Colonic mucosa (tissue), 4 donors: ENCODE data around the gene METAP1D. TPM values are rescaled to one million over a fixed set of nuclear protein-coding genes. Genes with fewer than 3 reads are reported as not detected.

Source experiments
- DNase-seq: peaks from one replicate; pipeline ENCODE4 v3.0.0-alpha.2; 2020
- H3K27ac ChIP-seq: fragments of 200-600 bp; one replicate; pipeline ENCODE4 v1.8.0; 2021
- H3K27me3 ChIP-seq: fragments of 200-600 bp; one replicate; pipeline ENCODE4 v1.8.0; 2021
- H3K36me3 ChIP-seq: fragments of 200-600 bp; one replicate; pipeline ENCODE4 v1.8.0; 2021
- H3K4me1 ChIP-seq: fragments of 200-600 bp; one replicate; pipeline ENCODE4 v1.8.0; 2021; ENCODE audit warnings: mild to moderate bottlenecking
- H3K4me3 ChIP-seq: fragments of 200-600 bp; one replicate; pipeline ENCODE4 v1.8.0; 2021
- H3K9ac ChIP-seq, 2 donors: one replicate each; pipeline ENCODE4 v1.7.0; 2013; ENCODE audit warnings: control low read depth in 2 of 2, low read depth in 2 of 2, low read length in 2 of 2
- H3K9me3 ChIP-seq: fragments of 200-600 bp; one replicate; pipeline ENCODE4 v1.8.0; 2021
- intact Hi-C: fragments of 100-400 bp; cut with DNase I; formaldehyde crosslinking; loops from one replicate; pipeline ENCODE4 v1.14.1; 2022
- total RNA-seq, 2 donors: library from RNA; stranded (reverse); fragmentation: NEBNext Ultra II Directional in 1 of 2; extraction: Animal tissue kit (Norgen Biotek cat#: 25700) in 1 of 2; gene quantifications; one replicate each; pipeline ENCODE4 v1.2.1, GENCODE V29; 2021
- TF ChIP-seq, protein P1 (sequence below): fragments of 200-600 bp; IDR thresholded peaks from one replicate; pipeline ENCODE4 v1.8.0; 2022; ENCODE audit warnings: antibody characterized with exemption, mild to moderate bottlenecking
- donor health status: healthy.
- donor health status: DM: no; HTN: no; CAD: no.
- donor health status: DM: no; HTN: no; CAD: no.

Gene METAP1D
- total RNA-seq, 2 donors from 2014 or later = 3.3 to 5.8 TPM

GRCh38 chr2:172114579-172114978 is 114.8 kb downstream of the METAP1D start:
- H3K36me3 ChIP-seq = no peaks in the 10 kb centered on the region
- no peak for DNase-seq
- H3K27me3 ChIP-seq = no peaks in the 10 kb centered on the region
- H3K27ac ChIP-seq = no peak overlapping the region
- intact Hi-C loops = no loop called here
- H3K4me3 ChIP-seq = no peak overlapping the region
- H3K9ac ChIP-seq = no peak overlapping the region
- TF ChIP-seq, protein P1, sequence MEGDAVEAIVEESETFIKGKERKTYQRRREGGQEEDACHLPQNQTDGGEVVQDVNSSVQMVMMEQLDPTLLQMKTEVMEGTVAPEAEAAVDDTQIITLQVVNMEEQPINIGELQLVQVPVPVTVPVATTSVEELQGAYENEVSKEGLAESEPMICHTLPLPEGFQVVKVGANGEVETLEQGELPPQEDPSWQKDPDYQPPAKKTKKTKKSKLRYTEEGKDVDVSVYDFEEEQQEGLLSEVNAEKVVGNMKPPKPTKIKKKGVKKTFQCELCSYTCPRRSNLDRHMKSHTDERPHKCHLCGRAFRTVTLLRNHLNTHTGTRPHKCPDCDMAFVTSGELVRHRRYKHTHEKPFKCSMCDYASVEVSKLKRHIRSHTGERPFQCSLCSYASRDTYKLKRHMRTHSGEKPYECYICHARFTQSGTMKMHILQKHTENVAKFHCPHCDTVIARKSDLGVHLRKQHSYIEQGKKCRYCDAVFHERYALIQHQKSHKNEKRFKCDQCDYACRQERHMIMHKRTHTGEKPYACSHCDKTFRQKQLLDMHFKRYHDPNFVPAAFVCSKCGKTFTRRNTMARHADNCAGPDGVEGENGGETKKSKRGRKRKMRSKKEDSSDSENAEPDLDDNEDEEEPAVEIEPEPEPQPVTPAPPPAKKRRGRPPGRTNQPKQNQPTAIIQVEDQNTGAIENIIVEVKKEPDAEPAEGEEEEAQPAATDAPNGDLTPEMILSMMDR = no peak
- H3K9me3 ChIP-seq = no peaks in the 10 kb centered on the region
- no peaks in the 10 kb centered on the region for H3K4me1 ChIP-seq

GRCh38 chr2:172116107-172116506 is 116.4 kb downstream of the METAP1D start:
- Histone ChIP-seq H3K9me3 (no peaks in the 10 kb centered on the region), H3K4me1 (no peaks in the 10 kb centered on the region), H3K27me3 (no peaks in the 10 kb centered on the region), H3K4me3 (no peak overlapping the region), H3K9ac (no peak overlapping the region), H3K36me3 (no peaks in the 10 kb centered on the region), H3K27ac (no peak overlapping the region)
- TF ChIP-seq, protein P1 = no peak
- DNase-seq = no peak
- intact Hi-C loops = no loop called here

GRCh38 chr2:172119089-172119488 is 119.3 kb downstream of the METAP1D start:
- TF ChIP-seq, protein P1 = no peak
- intact Hi-C loops = no loop called here

DNA sequence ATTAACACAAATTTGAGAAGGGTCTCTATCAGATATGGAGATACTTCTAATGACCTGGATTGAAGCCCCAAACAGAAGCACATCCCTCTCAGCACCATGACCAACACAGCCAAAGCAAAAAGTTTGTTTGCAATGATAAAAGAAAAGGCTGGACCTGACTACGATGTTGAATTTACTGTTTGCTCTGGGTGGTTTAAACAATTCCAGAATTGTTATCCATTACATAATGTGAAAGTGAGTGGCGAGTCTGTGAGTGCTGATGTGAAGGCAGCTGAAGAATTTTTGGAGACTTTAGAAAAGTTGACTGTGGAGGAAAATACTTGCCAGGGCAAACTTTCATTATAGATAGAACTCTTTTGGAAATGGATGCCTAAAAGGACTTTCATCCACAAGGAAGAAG is 120.4 kb downstream of the METAP1D start:
- Histone ChIP-seq H3K36me3 (no peaks in the 10 kb centered on the region), H3K9ac (no peak overlapping the region), H3K4me3 (no peak overlapping the region), H3K9me3 (no peaks in the 10 kb centered on the region), H3K27ac (no peak overlapping the region), H3K27me3 (no peaks in the 10 kb centered on the region), H3K4me1 (no peaks in the 10 kb centered on the region)
- DNase-seq = no peak
- intact Hi-C loops = no loop called here
- TF ChIP-seq, protein P1 = no peak

More at GRCh38 chr2:172119089-172119488, 119.3 kb downstream of the METAP1D start:
- no peak overlapping the region for H3K27ac ChIP-seq
- H3K4me1 ChIP-seq = no peaks in the 10 kb centered on the region
- H3K36me3 ChIP-seq = no peaks in the 10 kb centered on the region
- DNase-seq = no peak
- no peaks in the 10 kb centered on the region for H3K9me3 ChIP-seq
- H3K27me3 ChIP-seq = no peaks in the 10 kb centered on the region
- H3K9ac ChIP-seq = no peak overlapping the region
- H3K4me3 ChIP-seq = no peak overlapping the region

DNA sequence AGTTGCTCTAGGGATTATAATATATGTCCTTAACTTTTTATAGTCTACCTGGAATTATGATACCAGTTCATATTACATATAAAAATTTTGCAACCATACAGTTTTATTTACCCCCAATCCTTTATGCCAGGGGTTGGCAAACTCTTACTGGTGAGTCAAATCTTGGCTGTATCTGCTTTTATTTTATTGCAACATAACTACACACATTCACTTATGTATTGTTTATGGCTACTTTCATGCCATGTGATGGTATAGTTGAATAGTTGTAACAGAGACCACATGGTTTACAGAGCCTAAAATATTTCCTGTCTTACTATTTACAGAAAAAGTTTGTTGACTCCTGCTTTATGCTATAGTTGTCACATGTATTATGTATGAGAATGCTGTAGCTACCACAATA is 128.7 kb downstream of the METAP1D start:
- Histone ChIP-seq H3K27me3 (no peaks in the 10 kb centered on the region), H3K4me3 (no peak overlapping the region), H3K9me3 (no peaks in the 10 kb centered on the region), H3K4me1 (no peaks in the 10 kb centered on the region), H3K36me3 (no peaks in the 10 kb centered on the region), H3K27ac (no peak overlapping the region), H3K9ac (no peak overlapping the region)
- no peak for DNase-seq
- TF ChIP-seq, protein P1 = no peak
- intact Hi-C loops = no loop called here

- H3K4me3 ChIP-seq = no peak overlapping the region
- intact Hi-C loops = no loop called here
These were observed 129.7 kb downstream of the METAP1D start for GRCh38 chr2:172129404-172129803.

More at GRCh38 chr2:172129404-172129803, 129.7 kb downstream of the METAP1D start:
- H3K36me3 ChIP-seq = no peaks in the 10 kb centered on the region
- H3K9me3 ChIP-seq = no peaks in the 10 kb centered on the region
- no peaks in the 10 kb centered on the region for H3K27me3 ChIP-seq
- H3K4me1 ChIP-seq = no peaks in the 10 kb centered on the region
- TF ChIP-seq, protein P1 = no peak
- no peak overlapping the region for H3K27ac ChIP-seq
- no peak for DNase-seq
- H3K9ac ChIP-seq = no peak overlapping the region
